ENCODE results near the gene PRAMEF20.
"Not testable (repeated sequence)": the region's sequence is repeated elsewhere in the genome, so short reads cannot be mapped to it uniquely, and the experiment has no call there.

PRAMEF20 gene

DNA sequence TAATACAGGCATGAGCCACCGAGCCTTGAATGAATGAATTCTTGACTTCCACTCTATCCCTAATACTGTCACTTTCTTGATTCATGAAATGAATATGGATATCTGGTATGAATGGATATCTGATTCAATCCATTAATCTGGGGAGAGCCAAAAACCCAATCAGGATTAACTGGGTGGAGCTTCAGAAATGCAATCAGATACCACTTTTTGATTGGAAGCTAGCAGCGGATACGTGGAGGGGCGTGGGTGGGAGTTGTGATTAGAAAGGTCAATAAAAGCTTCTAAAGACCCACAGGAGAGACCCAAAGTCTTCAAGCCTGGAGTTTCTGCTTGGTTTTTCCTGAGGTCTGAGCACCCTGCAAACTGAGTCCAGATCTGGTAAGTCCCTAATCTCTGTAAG, at the start of gene PRAMEF20:
Gene PRAMEF20, plus strand, starts transcription at position 301 of the 400 bp plus-strand sequence. CDS start 5,905 bp downstream, outside the sequence.
- not testable (repeated sequence) for H3K27ac ChIP-seq (ENCODE audit: low read length); DNase-seq (ENCODE audit: low read depth, low spot score); H3K36me3 ChIP-seq (ENCODE audit: control insufficient read depth, insufficient read depth, low read length); H3K27me3 ChIP-seq (ENCODE audit: control insufficient read depth, insufficient read depth, low read length); H3K4me1 ChIP-seq (ENCODE audit: control insufficient read depth, insufficient read depth, low read length); H3K9me3 ChIP-seq (ENCODE audit: control insufficient read depth, insufficient read depth, low read length); H3K4me3 ChIP-seq (ENCODE audit: low read length)
- whole genome bisulfite sequencing (ENCODE audit: insufficient coverage, insufficient read length) = no CpG with 5 or more reads among the region's 4 CpGs

DNA sequence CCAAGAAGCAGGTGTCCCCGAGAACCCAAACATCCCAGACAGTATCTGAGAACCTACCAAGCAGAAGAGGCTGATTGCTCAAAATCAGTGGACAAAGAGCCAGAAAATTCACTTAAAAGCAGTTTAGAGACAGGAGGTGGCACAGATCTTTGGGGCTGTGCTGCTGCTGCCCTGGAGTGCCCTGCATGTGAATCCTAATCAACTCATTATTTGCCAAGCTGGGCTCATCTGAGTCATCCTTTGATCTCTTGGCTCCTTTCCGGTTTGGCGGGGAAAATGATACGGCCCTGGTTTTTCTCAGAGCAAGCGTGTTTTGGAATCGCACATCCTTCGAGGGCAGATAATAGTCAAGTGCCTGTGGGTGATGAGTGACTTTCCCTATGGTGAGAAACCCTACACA, 47.9 kb upstream of the PRAMEF20 start:
- H3K36me3 ChIP-seq (ENCODE audit: control insufficient read depth, insufficient read depth, low read length) = not testable (repeated sequence)
- WGBS (ENCODE audit: insufficient coverage, insufficient read length) = no CpG with 5 or more reads among the region's 7 CpGs

DNA sequence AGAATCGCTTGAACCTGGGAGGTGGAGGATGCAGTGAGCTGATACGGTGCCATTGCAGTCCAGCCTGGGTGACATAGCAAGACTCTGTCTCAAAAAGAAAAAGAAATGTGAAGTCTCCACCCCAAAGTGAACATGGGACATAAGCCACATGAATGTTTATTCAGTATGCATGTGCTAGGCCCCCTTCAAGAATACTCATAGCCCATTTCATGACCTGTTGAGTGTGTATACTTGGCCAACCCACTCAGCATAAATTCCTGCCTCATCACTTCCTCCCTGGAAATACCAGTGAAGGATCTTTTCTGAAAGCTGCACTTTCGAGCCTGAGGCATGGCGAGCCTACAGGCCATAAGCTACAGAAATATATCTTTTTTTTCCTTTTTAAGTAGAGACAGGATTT, 45.3 kb upstream of the PRAMEF20 start:
- H3K4me1 ChIP-seq (ENCODE audit: control insufficient read depth, insufficient read depth, low read length); DNase-seq (ENCODE audit: low read depth, low spot score); H3K36me3 ChIP-seq (ENCODE audit: control insufficient read depth, insufficient read depth, low read length); H3K4me3 ChIP-seq (ENCODE audit: low read length); H3K27me3 ChIP-seq (ENCODE audit: control insufficient read depth, insufficient read depth, low read length); H3K27ac ChIP-seq (ENCODE audit: low read length); H3K9me3 ChIP-seq (ENCODE audit: control insufficient read depth, insufficient read depth, low read length): not testable (repeated sequence)
- WGBS (ENCODE audit: insufficient coverage, insufficient read length) = no CpG with 5 or more reads among the region's 4 CpGs

More for the DNA sequence above, 47.9 kb upstream of the PRAMEF20 start:
- DNase-seq (ENCODE audit: low read depth, low spot score); H3K4me3 ChIP-seq (ENCODE audit: low read length); H3K4me1 ChIP-seq (ENCODE audit: control insufficient read depth, insufficient read depth, low read length); H3K9me3 ChIP-seq (ENCODE audit: control insufficient read depth, insufficient read depth, low read length); H3K27ac ChIP-seq (ENCODE audit: low read length); H3K27me3 ChIP-seq (ENCODE audit: control insufficient read depth, insufficient read depth, low read length): not testable (repeated sequence)

DNA sequence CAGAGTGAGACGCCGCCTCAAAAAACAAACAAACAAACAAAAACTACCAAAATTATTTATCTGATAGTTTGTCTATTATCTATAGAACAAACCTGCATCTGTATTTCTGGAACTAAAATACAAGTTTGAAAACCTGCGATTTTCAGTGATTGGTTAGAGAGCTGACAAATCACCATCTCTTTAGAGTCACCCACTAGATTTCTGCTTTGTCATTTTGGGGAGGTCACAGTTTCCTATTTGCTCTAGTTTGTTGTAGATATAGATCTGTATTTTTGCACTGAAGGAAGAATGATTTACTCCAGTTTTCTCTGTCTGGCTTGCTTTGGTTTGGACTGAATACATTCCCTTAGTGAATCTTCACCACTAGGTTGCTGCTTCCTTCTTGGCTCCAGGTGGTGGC, 43.7 kb upstream of the PRAMEF20 start:
- H3K27me3 ChIP-seq (ENCODE audit: control insufficient read depth, insufficient read depth, low read length); DNase-seq (ENCODE audit: low read depth, low spot score); H3K4me1 ChIP-seq (ENCODE audit: control insufficient read depth, insufficient read depth, low read length); H3K9me3 ChIP-seq (ENCODE audit: control insufficient read depth, insufficient read depth, low read length); H3K4me3 ChIP-seq (ENCODE audit: low read length); H3K27ac ChIP-seq (ENCODE audit: low read length); H3K36me3 ChIP-seq (ENCODE audit: control insufficient read depth, insufficient read depth, low read length): not testable (repeated sequence)
- WGBS (ENCODE audit: insufficient coverage, insufficient read length) = no CpG with 5 or more reads among the region's 3 CpGs

DNA sequence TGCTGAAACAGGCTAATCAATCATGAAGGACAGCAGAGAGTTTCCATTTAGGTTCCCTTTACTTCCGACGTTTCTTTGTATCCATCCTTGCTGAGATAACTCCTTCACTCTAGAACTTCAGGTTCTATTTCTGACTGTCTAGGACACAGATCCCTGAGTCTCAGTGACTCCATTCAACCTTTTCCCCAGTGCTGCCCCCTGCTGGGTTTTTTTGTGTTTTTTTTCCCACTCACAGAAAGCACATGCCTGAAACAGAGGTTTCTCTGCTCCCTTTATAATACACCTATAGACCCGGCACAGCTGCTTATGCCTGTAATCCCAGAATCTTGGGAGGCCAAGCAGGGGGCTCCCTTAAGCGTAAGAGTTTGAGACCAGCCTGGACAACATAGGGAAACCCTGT, 41.7 kb upstream of the PRAMEF20 start:
- not testable (repeated sequence) for H3K9me3 ChIP-seq (ENCODE audit: control insufficient read depth, insufficient read depth, low read length); H3K4me1 ChIP-seq (ENCODE audit: control insufficient read depth, insufficient read depth, low read length); H3K27me3 ChIP-seq (ENCODE audit: control insufficient read depth, insufficient read depth, low read length); DNase-seq (ENCODE audit: low read depth, low spot score); H3K36me3 ChIP-seq (ENCODE audit: control insufficient read depth, insufficient read depth, low read length); H3K4me3 ChIP-seq (ENCODE audit: low read length); H3K27ac ChIP-seq (ENCODE audit: low read length)
- WGBS (ENCODE audit: insufficient coverage, insufficient read length) = no CpG with 5 or more reads among the region's 4 CpGs

DNA sequence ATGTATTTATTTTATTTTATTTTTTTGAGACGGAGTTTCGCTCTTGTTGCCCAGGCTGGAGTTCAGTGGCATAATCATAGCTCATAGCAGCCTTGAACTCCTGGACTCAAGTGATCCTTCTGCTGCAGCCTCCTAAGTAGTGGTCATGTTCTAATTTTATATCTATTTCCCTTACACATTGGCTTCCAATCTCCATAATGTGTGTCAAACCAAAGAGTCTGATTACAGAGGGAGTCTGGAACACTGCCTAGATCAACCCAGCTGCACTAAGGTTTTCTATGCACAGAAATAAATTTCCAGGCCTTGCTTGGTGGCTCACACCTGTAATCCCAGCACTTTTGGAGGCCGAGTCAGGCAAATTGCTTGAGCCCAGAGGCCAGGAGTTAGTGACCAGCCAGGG, 31.3 kb upstream of the PRAMEF20 start:
- not testable (repeated sequence) for H3K4me1 ChIP-seq (ENCODE audit: control insufficient read depth, insufficient read depth, low read length); H3K4me3 ChIP-seq (ENCODE audit: low read length); H3K9me3 ChIP-seq (ENCODE audit: control insufficient read depth, insufficient read depth, low read length); H3K27me3 ChIP-seq (ENCODE audit: control insufficient read depth, insufficient read depth, low read length); H3K36me3 ChIP-seq (ENCODE audit: control insufficient read depth, insufficient read depth, low read length); H3K27ac ChIP-seq (ENCODE audit: low read length); DNase-seq (ENCODE audit: low read depth, low spot score)
- WGBS (ENCODE audit: insufficient coverage, insufficient read length) = no CpG with 5 or more reads among the region's 3 CpGs

DNA sequence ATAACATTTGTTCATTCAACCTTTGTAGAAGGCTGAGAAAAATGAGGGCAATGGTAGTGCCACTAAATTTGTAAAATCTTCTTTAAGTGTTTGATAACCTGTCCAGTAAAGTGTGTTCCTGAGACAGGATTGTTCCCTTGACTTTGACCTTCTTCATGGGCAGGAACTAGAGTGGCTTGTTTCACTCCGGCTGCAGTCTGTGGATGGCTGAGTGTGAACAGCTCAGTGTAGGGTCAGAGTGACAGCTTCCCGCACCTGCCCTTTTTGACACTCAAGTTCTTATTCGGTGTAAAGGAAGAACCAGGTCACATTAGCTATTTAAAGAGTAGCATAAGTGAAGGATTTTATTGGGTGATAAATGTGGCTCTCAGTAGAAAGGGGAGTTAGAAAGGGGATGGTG, 29.9 kb upstream of the PRAMEF20 start:
- WGBS (ENCODE audit: insufficient coverage, insufficient read length) = no CpG with 5 or more reads among the region's 3 CpGs
- H3K9me3 ChIP-seq (ENCODE audit: control insufficient read depth, insufficient read depth, low read length); H3K4me3 ChIP-seq (ENCODE audit: low read length); H3K27me3 ChIP-seq (ENCODE audit: control insufficient read depth, insufficient read depth, low read length); H3K27ac ChIP-seq (ENCODE audit: low read length); H3K36me3 ChIP-seq (ENCODE audit: control insufficient read depth, insufficient read depth, low read length); DNase-seq (ENCODE audit: low read depth, low spot score); H3K4me1 ChIP-seq (ENCODE audit: control insufficient read depth, insufficient read depth, low read length): not testable (repeated sequence)

DNA sequence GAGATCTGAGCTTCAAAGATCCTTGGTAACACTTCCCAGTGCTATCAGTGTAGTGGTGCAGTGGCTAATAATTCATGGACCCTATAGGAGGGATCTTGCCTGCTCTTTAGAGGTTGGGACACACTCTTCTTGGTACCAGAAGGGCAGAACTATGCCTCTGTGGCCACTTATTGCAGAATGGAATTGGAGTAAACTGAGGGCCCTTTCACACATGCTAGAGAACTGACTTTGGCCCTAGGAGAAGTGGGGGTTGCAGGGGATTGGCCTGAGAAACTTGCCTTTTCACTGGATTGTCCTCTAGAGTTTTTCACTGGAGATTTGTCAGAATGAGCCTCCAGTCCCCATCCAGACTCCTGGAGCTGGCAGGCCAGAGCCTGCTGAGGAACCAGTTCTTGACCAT, 20.9 kb upstream of the PRAMEF20 start, which contains the start of gene PRAMEF17:
Gene PRAMEF17, plus strand, starts transcription at position 301 of the 400 bp plus-strand sequence. Its CDS starts 26 bp downstream, at position 327.
- H3K27ac ChIP-seq (ENCODE audit: low read length); H3K4me3 ChIP-seq (ENCODE audit: low read length); H3K4me1 ChIP-seq (ENCODE audit: control insufficient read depth, insufficient read depth, low read length); H3K9me3 ChIP-seq (ENCODE audit: control insufficient read depth, insufficient read depth, low read length); DNase-seq (ENCODE audit: low read depth, low spot score); H3K27me3 ChIP-seq (ENCODE audit: control insufficient read depth, insufficient read depth, low read length); H3K36me3 ChIP-seq (ENCODE audit: control insufficient read depth, insufficient read depth, low read length): not testable (repeated sequence)

DNA sequence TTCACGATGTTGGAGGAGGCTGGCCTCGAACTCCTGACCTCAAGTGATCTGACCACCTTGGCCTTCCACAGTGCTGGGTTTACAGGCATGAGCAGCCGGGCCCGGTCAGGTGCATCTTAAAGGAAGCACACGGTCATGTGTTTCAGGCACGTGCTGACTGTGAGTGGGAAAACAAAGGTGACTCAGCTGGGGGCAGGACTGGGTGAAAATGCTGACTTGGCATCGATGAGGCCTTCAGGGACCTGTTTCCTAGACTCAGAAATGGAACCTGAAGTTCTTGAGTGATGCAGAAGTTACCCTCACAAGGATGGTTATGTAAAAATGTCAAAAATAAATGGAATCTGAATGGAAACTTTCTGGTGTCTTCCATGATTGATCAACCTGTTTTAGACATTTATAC, 17.2 kb upstream of the PRAMEF20 start:
- not testable (repeated sequence) for DNase-seq (ENCODE audit: low read depth, low spot score); H3K36me3 ChIP-seq (ENCODE audit: control insufficient read depth, insufficient read depth, low read length); H3K27ac ChIP-seq (ENCODE audit: low read length); H3K4me3 ChIP-seq (ENCODE audit: low read length); H3K27me3 ChIP-seq (ENCODE audit: control insufficient read depth, insufficient read depth, low read length); H3K9me3 ChIP-seq (ENCODE audit: control insufficient read depth, insufficient read depth, low read length); H3K4me1 ChIP-seq (ENCODE audit: control insufficient read depth, insufficient read depth, low read length)
- WGBS (ENCODE audit: insufficient coverage, insufficient read length) = no CpG with 5 or more reads among the region's 7 CpGs

DNA sequence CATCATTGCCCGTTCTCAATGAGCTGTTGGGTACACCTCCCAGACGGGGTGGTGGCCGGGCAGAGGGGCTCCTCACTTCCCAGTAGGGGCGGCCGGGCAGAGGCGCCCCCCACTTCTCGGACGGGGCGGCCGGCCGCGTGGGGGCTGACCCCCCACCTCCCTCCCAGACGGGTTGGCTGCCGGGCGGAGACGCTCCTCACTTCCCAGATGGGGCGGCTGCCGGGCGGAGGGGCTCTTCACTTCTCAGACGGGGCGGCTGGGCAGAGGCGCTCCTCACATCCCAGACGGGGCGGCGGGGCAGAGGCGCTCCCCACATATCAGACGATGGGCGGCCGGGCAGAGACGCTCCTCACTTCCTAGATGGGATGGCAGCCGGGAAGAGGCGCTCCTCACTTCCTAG, 15.5 kb upstream of the PRAMEF20 start:
- WGBS (ENCODE audit: insufficient coverage, insufficient read length) = no CpG with 5 or more reads among the region's 32 CpGs
- not testable (repeated sequence) for H3K36me3 ChIP-seq (ENCODE audit: control insufficient read depth, insufficient read depth, low read length); H3K27ac ChIP-seq (ENCODE audit: low read length)

DNA sequence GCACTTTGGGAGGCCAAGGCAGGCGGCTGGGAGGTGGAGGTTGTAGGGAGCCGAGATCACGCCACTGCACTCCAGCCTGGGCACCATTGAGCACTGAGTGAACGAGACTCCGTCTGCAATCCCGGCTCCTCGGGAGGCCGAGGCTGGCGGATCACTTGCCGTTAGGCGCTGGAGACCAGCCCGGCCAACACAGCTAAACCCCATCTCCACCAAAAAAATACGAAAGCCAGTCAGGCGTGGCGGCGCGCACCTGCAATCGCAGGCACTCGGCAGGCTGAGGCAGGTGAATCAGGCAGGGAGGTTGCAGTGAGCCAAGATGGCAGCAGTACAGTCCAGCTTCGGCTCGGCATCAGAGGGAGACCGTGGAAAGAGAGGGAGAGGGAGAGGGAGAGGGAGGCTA, 14.9 kb upstream of the PRAMEF20 start:
- not testable (repeated sequence) for H3K4me3 ChIP-seq (ENCODE audit: low read length); DNase-seq (ENCODE audit: low read depth, low spot score); H3K27ac ChIP-seq (ENCODE audit: low read length); H3K9me3 ChIP-seq (ENCODE audit: control insufficient read depth, insufficient read depth, low read length); H3K36me3 ChIP-seq (ENCODE audit: control insufficient read depth, insufficient read depth, low read length); H3K4me1 ChIP-seq (ENCODE audit: control insufficient read depth, insufficient read depth, low read length); H3K27me3 ChIP-seq (ENCODE audit: control insufficient read depth, insufficient read depth, low read length)
- WGBS (ENCODE audit: insufficient coverage, insufficient read length) = no CpG with 5 or more reads among the region's 22 CpGs

More for the DNA sequence above, 15.5 kb upstream of the PRAMEF20 start:
- not testable (repeated sequence) for H3K4me3 ChIP-seq (ENCODE audit: low read length); H3K4me1 ChIP-seq (ENCODE audit: control insufficient read depth, insufficient read depth, low read length); DNase-seq (ENCODE audit: low read depth, low spot score); H3K9me3 ChIP-seq (ENCODE audit: control insufficient read depth, insufficient read depth, low read length); H3K27me3 ChIP-seq (ENCODE audit: control insufficient read depth, insufficient read depth, low read length)

Data from iPS DF 6.9 (cell line).